ENCODE data around the gene IFFO2.

DNA sequence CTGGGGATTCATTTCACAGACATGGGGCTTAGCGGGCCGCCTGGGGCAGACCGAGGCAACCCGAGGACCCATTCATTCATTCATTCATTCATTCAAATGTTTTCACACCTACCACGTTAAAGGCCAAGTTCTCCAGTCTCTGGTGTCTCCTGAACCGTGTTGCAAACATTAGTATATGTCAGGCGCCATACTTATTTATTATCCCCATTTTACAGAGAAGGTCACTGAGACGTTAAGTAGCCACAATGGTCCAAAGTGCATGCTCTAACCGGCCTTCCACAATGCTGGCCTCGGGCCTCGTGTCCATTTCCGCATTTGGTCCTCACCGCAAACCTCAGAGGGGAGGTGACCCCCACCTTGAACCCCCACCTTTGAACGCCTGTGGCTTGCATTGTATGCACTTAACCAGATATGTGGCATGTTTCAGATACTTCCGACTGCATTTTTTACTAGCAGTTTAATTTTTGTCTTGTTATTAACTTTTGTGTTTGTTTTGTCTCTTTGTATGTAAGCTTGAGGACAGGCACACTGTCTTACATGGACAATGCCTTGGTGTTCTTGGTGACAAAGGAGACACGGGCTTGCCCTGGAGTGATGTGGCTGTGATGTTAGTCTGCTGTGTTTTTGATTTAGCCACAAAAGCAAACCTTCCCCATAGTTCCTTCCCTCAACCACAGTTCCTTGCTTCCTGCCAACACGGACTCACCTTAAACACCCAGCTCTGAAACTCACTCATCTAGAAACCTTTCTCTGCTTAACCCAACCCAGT is 1.2 kb upstream of the IFFO2 start:
- TF ChIP-seq POLR2A (IDR thresholded peaks at IDR 0.05), result no peak
- TF ChIP-seq, protein P1, sequence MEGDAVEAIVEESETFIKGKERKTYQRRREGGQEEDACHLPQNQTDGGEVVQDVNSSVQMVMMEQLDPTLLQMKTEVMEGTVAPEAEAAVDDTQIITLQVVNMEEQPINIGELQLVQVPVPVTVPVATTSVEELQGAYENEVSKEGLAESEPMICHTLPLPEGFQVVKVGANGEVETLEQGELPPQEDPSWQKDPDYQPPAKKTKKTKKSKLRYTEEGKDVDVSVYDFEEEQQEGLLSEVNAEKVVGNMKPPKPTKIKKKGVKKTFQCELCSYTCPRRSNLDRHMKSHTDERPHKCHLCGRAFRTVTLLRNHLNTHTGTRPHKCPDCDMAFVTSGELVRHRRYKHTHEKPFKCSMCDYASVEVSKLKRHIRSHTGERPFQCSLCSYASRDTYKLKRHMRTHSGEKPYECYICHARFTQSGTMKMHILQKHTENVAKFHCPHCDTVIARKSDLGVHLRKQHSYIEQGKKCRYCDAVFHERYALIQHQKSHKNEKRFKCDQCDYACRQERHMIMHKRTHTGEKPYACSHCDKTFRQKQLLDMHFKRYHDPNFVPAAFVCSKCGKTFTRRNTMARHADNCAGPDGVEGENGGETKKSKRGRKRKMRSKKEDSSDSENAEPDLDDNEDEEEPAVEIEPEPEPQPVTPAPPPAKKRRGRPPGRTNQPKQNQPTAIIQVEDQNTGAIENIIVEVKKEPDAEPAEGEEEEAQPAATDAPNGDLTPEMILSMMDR (IDR thresholded peaks at IDR 0.05), result no peak
